ENCODE data around the gene ARHGAP8.

Gene ARHGAP8

DNA sequence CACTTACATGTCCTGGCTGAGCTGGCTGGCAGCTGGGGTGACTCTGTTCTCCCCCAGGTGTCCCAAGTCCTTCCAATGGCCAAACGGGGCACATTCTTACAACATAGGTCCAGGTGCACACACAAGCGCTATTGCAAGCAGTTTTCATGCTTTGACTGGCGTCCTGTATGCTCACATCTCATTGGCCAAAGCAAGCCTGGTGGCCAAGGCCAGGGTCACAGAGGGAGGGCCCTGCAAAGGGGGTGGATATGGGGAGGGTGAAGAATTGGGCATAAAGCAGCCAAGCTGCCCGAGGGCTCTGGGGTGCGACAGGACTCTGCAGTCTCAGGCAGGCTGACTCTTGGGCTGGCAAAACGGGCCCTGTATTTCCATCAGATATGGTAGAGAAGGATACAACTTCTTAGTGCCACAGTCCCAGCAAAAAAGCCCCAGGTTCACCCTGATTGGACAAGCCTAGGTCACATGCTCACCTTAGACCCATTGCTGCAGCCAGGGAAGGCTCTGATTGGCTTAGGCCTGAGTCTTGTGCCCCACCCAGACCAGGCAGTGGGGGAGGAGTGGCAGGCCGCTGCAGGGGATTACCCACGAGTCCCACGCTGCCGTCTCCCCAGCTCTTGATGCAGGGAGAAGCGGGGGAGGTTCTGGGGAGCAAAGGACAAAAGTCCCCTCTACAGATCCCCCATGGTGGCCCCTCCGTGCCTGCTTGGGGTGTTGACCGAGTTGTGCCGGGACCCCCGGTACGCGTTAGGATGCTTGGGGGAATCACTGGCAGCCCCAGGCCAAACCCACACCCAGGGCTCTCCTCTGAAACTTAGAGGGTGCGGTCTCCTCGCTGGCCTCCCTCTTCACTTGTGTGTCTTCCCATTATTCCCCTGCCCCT lies 110.8 kb downstream of the ARHGAP8 start:
- H3K4me3 ChIP-seq (ENCODE audit: low read length) = no peak overlapping the region
- DNase-seq (ENCODE audit: low read depth) = no peak
- TF ChIP-seq, protein P1, sequence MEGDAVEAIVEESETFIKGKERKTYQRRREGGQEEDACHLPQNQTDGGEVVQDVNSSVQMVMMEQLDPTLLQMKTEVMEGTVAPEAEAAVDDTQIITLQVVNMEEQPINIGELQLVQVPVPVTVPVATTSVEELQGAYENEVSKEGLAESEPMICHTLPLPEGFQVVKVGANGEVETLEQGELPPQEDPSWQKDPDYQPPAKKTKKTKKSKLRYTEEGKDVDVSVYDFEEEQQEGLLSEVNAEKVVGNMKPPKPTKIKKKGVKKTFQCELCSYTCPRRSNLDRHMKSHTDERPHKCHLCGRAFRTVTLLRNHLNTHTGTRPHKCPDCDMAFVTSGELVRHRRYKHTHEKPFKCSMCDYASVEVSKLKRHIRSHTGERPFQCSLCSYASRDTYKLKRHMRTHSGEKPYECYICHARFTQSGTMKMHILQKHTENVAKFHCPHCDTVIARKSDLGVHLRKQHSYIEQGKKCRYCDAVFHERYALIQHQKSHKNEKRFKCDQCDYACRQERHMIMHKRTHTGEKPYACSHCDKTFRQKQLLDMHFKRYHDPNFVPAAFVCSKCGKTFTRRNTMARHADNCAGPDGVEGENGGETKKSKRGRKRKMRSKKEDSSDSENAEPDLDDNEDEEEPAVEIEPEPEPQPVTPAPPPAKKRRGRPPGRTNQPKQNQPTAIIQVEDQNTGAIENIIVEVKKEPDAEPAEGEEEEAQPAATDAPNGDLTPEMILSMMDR (conservative IDR thresholded peaks at IDR 0.05; ENCODE audit: low read depth, low read length) = no peak

DNA sequence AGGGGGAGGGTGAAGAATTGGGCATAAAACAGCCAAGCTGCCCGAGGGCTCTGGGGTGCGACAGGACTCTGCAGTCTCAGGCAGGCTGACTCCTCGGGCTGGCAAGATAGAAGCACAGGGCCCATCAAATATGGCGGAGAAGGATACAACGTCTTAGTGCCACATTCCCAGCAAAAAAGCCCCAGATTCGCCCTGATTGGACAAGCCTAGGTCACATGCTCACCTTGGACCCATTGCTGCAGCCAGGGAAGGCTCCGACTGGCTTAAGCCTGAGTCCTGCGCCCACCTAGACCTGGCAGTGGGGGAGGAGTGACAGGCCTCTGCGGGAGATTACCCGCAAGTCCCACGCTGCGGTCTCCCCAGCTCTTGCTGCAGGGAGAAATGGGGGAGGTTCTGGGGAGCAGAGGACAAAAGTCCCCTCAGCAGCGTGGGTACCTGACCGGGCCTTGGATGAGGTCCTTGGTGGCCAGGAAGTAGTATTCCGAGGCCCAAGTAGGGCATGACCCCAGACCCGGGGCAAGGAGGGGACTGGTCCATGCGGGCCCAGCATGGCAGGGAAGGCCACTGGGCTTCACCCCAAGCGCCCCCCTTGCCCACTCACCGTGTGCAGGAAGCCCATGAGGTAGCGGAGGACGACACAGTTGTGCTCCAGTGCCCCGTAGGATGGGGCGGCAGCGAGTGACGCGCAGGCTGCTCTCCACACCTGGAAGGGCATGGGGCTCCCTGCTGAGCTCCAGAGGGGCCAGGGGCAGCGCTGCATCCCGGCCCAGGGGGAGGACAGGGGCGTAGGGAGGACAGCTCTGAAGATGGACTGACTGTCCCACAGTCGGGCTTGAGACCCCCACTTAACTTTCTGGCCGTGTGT lies 113.0 kb downstream of the ARHGAP8 start:
- H3K4me3 ChIP-seq (ENCODE audit: low read length) = no peak overlapping the region
- TF ChIP-seq, protein P1 (conservative IDR thresholded peaks at IDR 0.05; ENCODE audit: low read depth, low read length) = no peak
- DNase-seq (ENCODE audit: low read depth) = no peak

DNA sequence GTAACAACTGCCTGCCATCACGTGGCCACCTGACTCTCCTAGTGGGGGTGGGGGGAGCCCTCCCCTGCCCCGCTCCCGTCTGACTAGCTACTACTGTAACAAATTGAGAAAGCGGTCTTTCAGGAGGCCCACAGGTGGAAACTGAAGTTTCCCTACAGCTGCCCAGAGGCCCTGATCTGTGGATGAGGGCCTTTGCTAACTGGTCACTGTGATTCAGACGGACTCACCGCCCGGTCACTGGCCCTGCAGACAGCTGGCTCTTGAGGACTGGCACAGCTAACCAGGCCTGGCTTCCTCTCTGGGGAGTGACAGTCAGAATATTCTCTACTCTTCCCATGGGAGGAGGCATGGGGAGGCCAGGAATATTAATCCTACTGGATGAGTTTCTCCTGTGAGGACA lies 116.8 kb downstream of the ARHGAP8 start:
- DNase-seq (ENCODE audit: low read depth) = no peak
- TF ChIP-seq, protein P1 (conservative IDR thresholded peaks at IDR 0.05; ENCODE audit: low read depth, low read length) = no peak
- H3K4me3 ChIP-seq (ENCODE audit: low read length) = no peak overlapping the region

DNA sequence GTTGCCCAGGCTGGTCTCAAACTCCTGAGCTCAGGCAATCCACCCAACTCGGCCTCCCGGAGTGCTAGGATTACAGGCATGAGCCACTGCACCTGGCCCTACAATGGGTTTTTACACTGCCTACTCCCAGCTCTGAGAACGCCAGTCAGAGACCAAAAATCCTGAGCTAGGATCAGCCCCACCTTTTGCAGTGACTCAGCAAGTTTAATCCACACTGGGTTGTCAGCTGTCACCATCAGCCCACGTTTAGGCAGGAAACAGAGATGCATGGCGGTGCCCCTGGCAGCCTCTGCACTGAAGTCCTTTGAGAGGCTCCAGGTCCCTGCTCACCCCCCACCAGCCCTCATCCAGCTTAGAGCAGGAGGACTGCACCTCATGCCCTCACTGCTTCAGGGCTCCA lies 117.6 kb downstream of the ARHGAP8 start:
- peak; percentile 48 for DNase-seq (ENCODE audit: low read depth)
- no peak overlapping the region for H3K4me3 ChIP-seq (ENCODE audit: low read length)
- TF ChIP-seq, protein P1 (conservative IDR thresholded peaks at IDR 0.05; ENCODE audit: low read depth, low read length) = no peak

DNA sequence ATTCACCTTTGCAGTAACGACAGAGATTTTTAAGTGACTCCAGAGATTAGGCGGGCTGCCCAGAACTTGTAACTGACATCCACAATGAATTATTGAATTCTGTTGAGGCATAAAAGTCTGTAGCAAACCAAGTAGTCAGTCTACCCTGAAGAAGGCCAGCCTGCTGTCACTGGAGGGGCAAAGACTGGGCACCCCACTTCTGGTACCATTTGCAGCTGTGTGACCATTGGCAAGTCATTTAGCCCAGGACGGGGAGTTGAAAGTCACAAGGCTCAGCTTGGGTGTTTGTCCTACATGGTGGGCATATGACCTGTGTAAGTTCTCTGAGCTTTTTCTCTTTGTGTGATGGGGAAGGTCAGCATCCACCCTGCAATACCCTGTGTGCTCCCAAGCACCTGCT lies 119.4 kb downstream of the ARHGAP8 start:
- TF ChIP-seq, protein P1 (conservative IDR thresholded peaks at IDR 0.05; ENCODE audit: low read depth, low read length) = no peak
- no peak for DNase-seq (ENCODE audit: low read depth)
- H3K4me3 ChIP-seq (ENCODE audit: low read length) = no peak overlapping the region

DNA sequence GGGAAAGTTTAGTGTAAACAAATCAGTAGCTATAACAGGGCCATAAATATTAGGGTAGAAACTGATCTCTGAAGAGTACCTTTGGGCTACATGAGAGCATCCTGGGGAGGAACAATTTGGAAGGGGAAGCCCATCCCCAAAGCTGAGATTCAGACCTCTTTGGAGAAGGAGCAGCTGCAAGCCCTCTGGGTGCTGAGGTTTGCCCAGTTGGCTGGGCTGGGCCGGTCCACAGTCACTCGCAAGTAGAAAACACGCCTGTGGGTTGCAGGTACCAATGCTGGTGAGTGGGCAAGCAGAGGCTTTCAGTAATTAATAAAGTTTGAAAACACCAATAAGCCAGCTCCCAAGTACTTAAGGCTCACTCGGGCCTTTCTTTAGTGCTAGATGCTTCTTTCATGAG lies 124.5 kb downstream of the ARHGAP8 start:
- H3K4me3 ChIP-seq (ENCODE audit: low read length) = no peak overlapping the region
- TF ChIP-seq, protein P1 (conservative IDR thresholded peaks at IDR 0.05; ENCODE audit: low read depth, low read length) = no peak
- DNase-seq (ENCODE audit: low read depth) = no peak
